BLaER1 treated with 17β-estradiol and CSF1 and Interleukin-3, amounts not matched to agents 10 nM and 100 nM (cell line): ENCODE data around the gene SLC48A1.
A peak's percentile ranks its signal among the peaks of the same experiment; 100 is the strongest.
"Not testable (repeated sequence)": the region's sequence is repeated elsewhere in the genome, so short reads cannot be mapped to it uniquely, and the experiment has no call there.

Source experiments
- H3K27ac ChIP-seq, 11 experiments: shearing (Covaris generic); formaldehyde crosslinking; 2 replicates each; pipeline ENCODE4 v1.8.1; 2022
- H3K27me3 ChIP-seq, 11 experiments: shearing (Covaris generic); formaldehyde crosslinking; 2 replicates each; pipeline ENCODE4 v1.8.1; 2022
- H3K36me3 ChIP-seq, 11 experiments: shearing (Covaris generic); formaldehyde crosslinking; 2 replicates each; pipeline ENCODE4 v1.8.1; 2022
- H3K4me1 ChIP-seq, 10 experiments: shearing (Covaris generic); formaldehyde crosslinking; 2 replicates each; pipeline ENCODE4 v1.8.1; 2022
- H3K4me2 ChIP-seq, 11 experiments: shearing (Covaris generic); formaldehyde crosslinking; 2 replicates each; pipeline ENCODE4 v1.8.1; 2022
- H3K4me3 ChIP-seq, 10 experiments: shearing (Covaris generic); formaldehyde crosslinking; 2 replicates each; pipeline ENCODE4 v1.8.1; 2022
- H3K9ac ChIP-seq, 11 experiments: shearing (Covaris generic); formaldehyde crosslinking; 2 replicates each; pipeline ENCODE4 v1.8.1; 2022
- H3K9me3 ChIP-seq, 11 experiments: shearing (Covaris generic); formaldehyde crosslinking; replicated peaks in 1 of 11; 2 replicates each; pipeline ENCODE4 v1.8.1; 2022
- H4K20me1 ChIP-seq, 11 experiments: shearing (Covaris generic); formaldehyde crosslinking; 2 replicates each; pipeline ENCODE4 v1.8.1; 2022
- Cebpa-rat ChIP-seq, 11 experiments: shearing (Covaris generic); IDR thresholded peaks; 2 replicates each; pipeline ENCODE4 v1.8.1; 2022

Gene SLC48A1

DNA sequence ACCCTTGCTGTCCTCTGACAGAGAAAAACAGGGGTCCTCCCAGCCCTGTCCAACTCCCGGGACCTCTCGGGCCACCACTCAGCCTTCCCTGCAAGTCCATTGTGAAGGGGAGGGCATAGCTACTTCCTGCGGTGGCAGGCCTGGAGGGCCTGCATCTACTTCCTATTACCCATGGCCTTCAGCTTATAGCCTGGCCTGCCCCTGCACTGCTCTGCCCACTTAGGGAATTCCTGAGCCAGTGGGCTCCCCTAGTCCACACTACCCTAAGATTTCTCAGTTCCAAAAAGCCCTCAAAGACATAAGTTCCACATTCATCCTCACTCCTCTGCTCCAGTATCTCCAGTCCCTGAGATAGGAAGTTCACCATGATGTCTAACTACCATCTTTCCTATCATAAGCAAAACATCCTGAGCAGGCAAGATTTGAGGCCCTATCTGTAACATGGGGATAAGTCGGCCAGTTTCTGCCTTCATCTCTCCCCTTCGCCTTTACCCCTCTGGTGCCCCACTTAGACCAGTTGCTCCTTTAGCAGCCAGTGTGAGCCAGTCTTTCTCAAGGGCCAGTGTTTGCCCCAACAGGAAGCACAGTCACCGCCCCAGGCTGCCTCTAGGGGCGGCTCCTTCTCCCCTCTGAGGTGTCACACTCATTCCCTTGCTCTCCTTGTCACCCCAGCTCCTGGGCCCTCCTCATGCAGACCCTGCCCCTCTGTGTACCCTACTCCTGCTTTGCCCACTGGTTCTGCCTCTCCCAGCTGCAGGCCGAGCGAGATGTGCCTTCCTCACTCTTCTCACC is 35.7 kb downstream of the SLC48A1 start:
- H4K20me1 ChIP-seq, result peaks cover 0 to 92% (median 81%) of the 10 kb centered on the region in 11 experiments; a peak in 19 of 22 replicates
- no peaks in the 10 kb centered on the region for H3K27me3 ChIP-seq
- peaks cover 97 to 98% (median 98%) of the 10 kb centered on the region in 10 experiments for H3K4me1 ChIP-seq
- H3K9ac ChIP-seq, result peak overlapping the region; percentile 75 to 91 (median 80)
- peaks cover 0 to 33% (median 26%) of the 10 kb centered on the region in 11 experiments; a peak in 15 of 22 replicates for H3K36me3 ChIP-seq
- peak overlapping the region; percentile 59 to 98 (median 96) for H3K27ac ChIP-seq
- TF ChIP-seq Cebpa-rat (IDR thresholded peaks at IDR 0.05), result no peak
- H3K4me3 ChIP-seq, result peak overlapping the region in 9 of 10 experiments; percentile 3 to 57 (median 46); a peak in 16 of 20 replicates
- peak overlapping the region; percentile 90 to 100 (median 99) for H3K4me2 ChIP-seq
- no peaks in the 10 kb centered on the region for H3K9me3 ChIP-seq

DNA sequence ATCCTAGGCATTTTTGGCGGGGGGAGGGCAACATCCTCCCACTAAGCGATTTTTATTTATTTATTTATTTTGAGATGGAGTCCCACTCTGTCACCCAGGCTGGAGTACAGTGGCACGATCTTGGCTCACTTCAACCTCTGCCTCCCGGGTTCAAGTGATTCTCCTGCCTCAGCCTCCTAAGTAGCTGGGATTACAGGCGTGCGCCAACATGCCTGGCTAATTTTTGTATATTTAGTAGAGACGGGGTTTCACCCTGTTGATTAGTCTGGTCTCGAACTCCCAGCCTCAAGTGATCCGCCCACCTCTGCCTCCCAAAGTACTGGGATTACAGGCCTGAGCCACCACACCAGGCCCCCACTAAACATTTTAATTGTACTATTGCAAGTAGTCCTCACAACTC is 36.5 kb downstream of the SLC48A1 start:
- H3K27me3 ChIP-seq, H3K9me3 ChIP-seq: not testable (repeated sequence)
- Histone ChIP-seq H3K4me3 (peak overlapping the region in 4 of 10 experiments; percentile 39 to 85 (median 49); a peak in 3 of 20 replicates), H3K36me3 (peaks cover 0 to 32% (median 22%) of the 10 kb centered on the region in 11 experiments; a peak in 14 of 22 replicates), H4K20me1 (peaks cover 0 to 92% (median 78%) of the 10 kb centered on the region in 11 experiments; a peak in 19 of 22 replicates), H3K27ac (peak overlapping the region; percentile 84 to 98 (median 96)), H3K9ac (peak overlapping the region; percentile 75 to 91 (median 80); a peak in 19 of 22 replicates), H3K4me2 (peak overlapping the region; percentile 90 to 100 (median 99)), H3K4me1 (peaks cover 97 to 98% (median 98%) of the 10 kb centered on the region in 10 experiments)

DNA sequence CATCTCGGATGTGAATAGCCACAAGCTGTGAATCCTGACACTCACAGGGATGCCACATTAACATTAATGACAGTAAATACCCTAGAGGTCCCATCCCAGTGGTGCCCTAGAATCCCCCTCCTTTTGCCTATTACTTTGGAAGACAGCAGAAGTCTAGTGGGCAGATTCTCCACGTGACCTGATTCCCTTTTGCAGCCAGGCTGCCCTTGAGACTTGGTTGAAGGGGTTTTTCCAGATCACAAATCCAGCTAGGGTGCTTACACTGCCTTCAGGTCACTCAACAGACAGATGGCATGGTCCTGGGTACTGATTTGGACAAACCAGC is 38.0 kb downstream of the SLC48A1 start:
- no peak for TF ChIP-seq Cebpa-rat (IDR thresholded peaks at IDR 0.05)
- Histone ChIP-seq H3K36me3 (peaks cover 0 to 33% (median 13%) of the 10 kb centered on the region in 11 experiments; a peak in 12 of 22 replicates), H3K27me3 (no peaks in the 10 kb centered on the region), H3K9me3 (no peaks in the 10 kb centered on the region), H3K4me1 (peaks cover 97 to 98% (median 98%) of the 10 kb centered on the region in 10 experiments), H4K20me1 (peaks cover 0 to 92% (median 74%) of the 10 kb centered on the region in 11 experiments; a peak in 19 of 22 replicates), H3K4me2 (peak overlapping the region; percentile 90 to 100 (median 99)), H3K27ac (peak overlapping the region; percentile 84 to 98 (median 96)), H3K4me3 (peak overlapping the region in 9 of 10 experiments; percentile 49 to 92 (median 59); a peak in 18 of 20 replicates), H3K9ac (peak overlapping the region; percentile 75 to 91 (median 80); a peak in 21 of 22 replicates)

DNA sequence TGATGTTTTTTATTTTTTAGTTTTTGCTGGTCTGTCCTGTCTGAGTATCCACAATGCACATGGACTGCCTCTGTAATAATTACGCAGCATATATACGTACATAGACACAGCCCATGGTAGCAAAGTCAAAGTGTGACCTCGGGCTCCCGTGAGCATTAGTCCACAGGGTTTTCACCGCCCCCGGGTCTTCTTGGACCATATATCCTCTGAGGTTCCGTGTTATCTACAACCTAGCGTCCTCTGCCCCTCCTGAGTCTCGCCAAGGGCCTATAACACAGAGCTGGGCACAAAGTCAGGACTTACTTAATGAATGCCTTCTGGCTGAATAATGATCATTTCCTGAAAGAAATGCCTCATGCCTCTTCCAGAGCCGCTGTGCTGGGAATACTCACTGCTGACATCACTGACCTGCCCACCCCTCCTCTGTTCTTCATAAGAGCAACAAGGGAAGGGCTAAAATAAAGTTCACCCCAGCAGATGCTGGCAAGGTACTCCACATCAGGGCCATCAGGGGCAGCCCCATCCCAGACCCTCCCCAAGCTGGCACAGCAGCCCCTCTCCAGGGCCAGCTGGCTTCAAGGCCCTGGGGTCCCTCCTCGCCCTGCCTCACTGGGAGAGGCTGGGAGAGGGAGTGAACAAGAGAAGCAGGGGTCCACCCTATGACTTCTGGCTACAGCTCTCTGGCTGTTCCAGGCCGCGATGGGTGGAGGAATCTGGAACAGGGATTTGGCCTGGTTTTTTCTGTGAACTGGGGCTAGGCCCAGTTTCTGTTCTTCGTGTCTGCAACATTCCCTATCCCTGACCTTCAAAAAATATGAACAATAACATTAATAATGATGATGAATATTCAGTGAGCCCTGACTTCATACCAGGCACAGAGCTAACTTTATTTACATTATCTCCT is 38.8 kb downstream of the SLC48A1 start:
- no peaks in the 10 kb centered on the region for H3K27me3 ChIP-seq
- peaks cover 97 to 98% (median 98%) of the 10 kb centered on the region in 10 experiments for H3K4me1 ChIP-seq
- peak overlapping the region; percentile 90 to 100 (median 99) for H3K4me2 ChIP-seq
- peak overlapping the region; percentile 75 to 91 (median 80) for H3K9ac ChIP-seq
- H3K9me3 ChIP-seq, result no peaks in the 10 kb centered on the region
- peaks cover 0 to 90% (median 68%) of the 10 kb centered on the region in 11 experiments; a peak in 19 of 22 replicates for H4K20me1 ChIP-seq
- H3K27ac ChIP-seq, result peak overlapping the region; percentile 84 to 98 (median 96)
- H3K4me3 ChIP-seq, result peak overlapping the region; percentile 45 to 92 (median 58); a peak in 19 of 20 replicates
- 0 out of 22 replicates have a peak, but pooled peaks of 1 of the 11 experiments have one; percentile 13 for TF ChIP-seq Cebpa-rat (IDR thresholded peaks at IDR 0.05)
- peaks cover 0 to 32% (median 10%) of the 10 kb centered on the region in 11 experiments; a peak in 11 of 22 replicates for H3K36me3 ChIP-seq

DNA sequence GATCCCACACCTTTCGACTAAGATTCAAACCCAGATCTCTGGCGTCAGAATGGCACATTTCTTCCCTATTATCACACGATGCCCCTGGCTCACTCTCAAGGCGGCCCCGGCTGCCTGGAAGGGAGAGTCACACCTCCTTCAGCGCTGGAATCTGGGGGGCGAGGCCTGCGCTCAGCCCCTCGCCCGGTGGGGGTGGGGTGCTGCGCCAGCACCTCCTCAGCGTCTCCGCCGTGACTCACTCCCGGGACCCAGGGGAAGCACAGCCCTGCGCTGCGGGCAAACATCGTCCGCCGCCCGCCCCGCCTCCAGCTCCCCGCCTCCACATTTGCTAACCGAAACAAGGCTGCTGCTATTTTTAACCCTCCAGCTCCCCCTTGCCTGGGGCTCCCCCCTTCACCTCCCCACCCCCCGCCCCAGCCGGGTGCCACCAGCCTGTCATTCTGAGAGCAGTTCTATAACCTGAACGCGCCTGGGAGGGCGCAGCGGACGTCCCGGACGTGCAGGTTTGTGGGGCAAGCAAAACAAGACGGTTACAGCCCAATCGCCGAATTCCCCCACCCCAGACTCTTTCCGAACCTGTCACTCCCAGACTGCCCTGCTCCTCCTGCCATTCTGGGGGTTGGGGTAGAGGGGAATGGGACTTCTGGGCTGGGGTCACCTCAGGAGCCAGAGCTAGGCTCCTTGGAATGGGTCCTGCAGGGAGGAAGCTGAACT is 39.9 kb downstream of the SLC48A1 start:
- Histone ChIP-seq H3K27me3 (no peaks in the 10 kb centered on the region), H3K9me3 (no peaks in the 10 kb centered on the region), H4K20me1 (peaks cover 0 to 90% (median 68%) of the 10 kb centered on the region in 11 experiments; a peak in 18 of 22 replicates), H3K36me3 (peaks cover 0 to 38% (median 15%) of the 10 kb centered on the region in 11 experiments; a peak in 11 of 22 replicates), H3K4me3 (peak overlapping the region; percentile 45 to 92 (median 58)), H3K9ac (peak overlapping the region; percentile 75 to 91 (median 80)), H3K4me1 (peaks cover 97 to 98% (median 98%) of the 10 kb centered on the region in 10 experiments), H3K4me2 (peak overlapping the region; percentile 90 to 100 (median 99)), H3K27ac (peak overlapping the region; percentile 84 to 98 (median 96))
- TF ChIP-seq Cebpa-rat (IDR thresholded peaks at IDR 0.05), result no peak

DNA sequence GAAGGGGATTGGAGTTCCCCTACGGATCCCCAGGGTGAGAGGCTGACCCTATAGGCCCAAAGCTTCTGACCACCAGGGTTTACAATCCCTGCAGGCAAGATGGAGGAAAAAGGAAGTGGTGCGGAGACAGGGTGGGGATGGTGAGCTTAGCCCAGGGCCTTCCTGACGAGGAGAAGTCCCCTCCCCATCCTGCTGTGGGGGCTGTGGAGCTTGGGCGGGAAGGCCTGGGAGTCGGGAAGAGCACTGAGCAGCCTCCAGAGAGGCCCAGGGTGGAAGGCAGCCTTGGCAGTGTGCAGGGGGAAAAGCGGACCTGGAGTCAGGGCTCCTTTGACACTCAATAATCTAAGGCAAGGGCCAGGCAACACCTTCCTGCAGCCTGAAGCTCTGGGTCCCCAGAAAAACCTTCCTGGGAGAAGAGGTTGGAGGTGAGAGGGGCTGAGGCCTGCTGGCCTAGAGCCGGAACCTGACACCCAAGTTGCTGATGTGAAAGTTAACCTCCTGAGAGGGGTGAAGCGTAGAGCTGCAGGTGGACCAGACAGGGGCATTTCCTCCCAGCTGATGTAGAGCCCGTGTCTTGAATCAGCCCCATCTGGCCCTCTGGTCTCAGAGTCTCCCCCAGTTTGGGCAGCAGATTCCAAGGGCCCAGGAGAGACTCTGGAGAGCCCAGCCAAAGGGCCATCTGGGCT is 40.6 kb downstream of the SLC48A1 start:
- Histone ChIP-seq H3K27ac (peak overlapping the region; percentile 84 to 98 (median 96)), H3K9ac (peak overlapping the region; percentile 75 to 91 (median 80)), H3K27me3 (no peaks in the 10 kb centered on the region), H4K20me1 (peaks cover 0 to 90% (median 68%) of the 10 kb centered on the region in 11 experiments; a peak in 16 of 22 replicates), H3K36me3 (peaks cover 0 to 44% (median 15%) of the 10 kb centered on the region in 11 experiments; a peak in 11 of 22 replicates), H3K4me2 (peak overlapping the region; percentile 90 to 100 (median 99)), H3K4me3 (peak overlapping the region; percentile 45 to 92 (median 58)), H3K9me3 (no peaks in the 10 kb centered on the region), H3K4me1 (peaks cover 95 to 98% (median 97%) of the 10 kb centered on the region in 10 experiments)
- no peak for TF ChIP-seq Cebpa-rat (IDR thresholded peaks at IDR 0.05)

DNA sequence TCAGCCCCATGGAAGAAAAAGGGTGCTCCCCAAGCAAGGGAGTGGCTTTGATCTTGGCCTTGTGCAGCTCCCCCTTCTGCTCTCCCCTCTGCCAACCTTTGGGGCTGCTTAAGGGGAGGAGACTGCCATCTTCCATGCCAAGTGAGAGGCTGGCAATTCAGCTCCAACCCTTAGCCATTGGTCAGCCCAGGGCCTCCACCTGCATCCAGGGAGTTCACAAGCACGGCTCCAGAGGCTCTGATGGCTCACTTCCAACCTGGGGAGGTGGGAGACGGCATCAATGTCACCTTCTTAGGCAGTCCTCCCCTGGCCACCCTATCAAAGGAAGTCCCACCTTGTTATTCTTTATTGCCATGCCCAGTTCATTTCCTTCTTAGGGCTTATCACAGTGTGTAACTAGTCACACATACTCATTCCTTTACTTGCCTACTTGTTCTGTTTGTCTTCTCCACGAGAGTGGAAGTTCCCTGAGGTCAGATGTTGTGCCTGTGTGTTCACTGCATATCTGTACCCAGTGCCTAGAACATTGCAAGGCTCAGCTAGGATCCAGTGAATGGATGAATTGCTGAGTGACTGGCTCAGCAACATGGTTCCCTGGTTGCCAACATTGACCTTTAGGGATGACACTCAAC is 41.6 kb downstream of the SLC48A1 start:
- Histone ChIP-seq H3K9ac (peak overlapping the region; percentile 75 to 91 (median 80); a peak in 21 of 22 replicates), H3K27me3 (no peaks in the 10 kb centered on the region), H3K36me3 (peaks cover 0 to 44% (median 15%) of the 10 kb centered on the region in 11 experiments; a peak in 11 of 22 replicates), H3K4me2 (peak overlapping the region; percentile 90 to 100 (median 99)), H3K4me3 (peak overlapping the region; percentile 45 to 92 (median 58); a peak in 16 of 20 replicates), H3K27ac (peak overlapping the region; percentile 84 to 98 (median 96)), H4K20me1 (peaks cover 0 to 89% (median 64%) of the 10 kb centered on the region in 11 experiments; a peak in 16 of 22 replicates), H3K4me1 (peaks cover 85 to 91% (median 87%) of the 10 kb centered on the region in 10 experiments), H3K9me3 (no peaks in the 10 kb centered on the region)
- TF ChIP-seq Cebpa-rat (IDR thresholded peaks at IDR 0.05), result no peak
